ENCODE results near the gene RREB1.

GRCh38 chr6:7124636-7125035 is 16.9 kb downstream of the RREB1 start:
- TF ChIP-seq POLR2A (IDR thresholded peaks at IDR 0.05; ENCODE audit: low read depth) (no peak), CTCF (IDR thresholded peaks at IDR 0.05) (no peak)
